Measurements from ENCODE around the gene TBKBP1. TPM values are rescaled to one million over a fixed set of nuclear protein-coding genes. Genes with fewer than 3 reads are reported as not detected.

The TBKBP1 gene
- total RNA-seq, 1 donor from 2014 or later = 6.3 TPM

DNA sequence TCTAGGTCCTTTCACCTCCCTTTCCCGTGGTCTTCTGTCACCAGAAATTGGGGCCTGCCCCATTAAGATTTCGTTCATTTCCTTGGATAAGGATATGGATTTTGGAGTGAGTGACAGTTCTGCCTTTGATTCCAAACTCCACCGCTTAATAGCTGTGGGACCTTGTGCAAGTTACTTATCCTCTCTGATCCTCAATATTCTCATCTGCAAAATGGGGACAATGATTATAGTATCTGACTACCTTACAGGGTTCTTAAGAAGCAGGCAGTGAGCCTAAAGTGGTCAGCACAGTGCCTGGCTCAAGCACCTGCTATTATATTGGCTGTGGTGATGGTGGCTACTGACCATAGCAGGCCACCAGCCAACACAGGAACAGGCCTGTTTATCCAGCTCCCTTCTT is 15.6 kb downstream of the TBKBP1 start:
- peaks cover 1% of the 10 kb centered on the region for H3K36me3 ChIP-seq (ENCODE audit: control insufficient read depth, insufficient read depth, low read length)
- no peak overlapping the region for H3K4me3 ChIP-seq (ENCODE audit: low read depth, low read length)
- DNase-seq (ENCODE audit: low read depth) = no peak
- TF ChIP-seq, protein P1, sequence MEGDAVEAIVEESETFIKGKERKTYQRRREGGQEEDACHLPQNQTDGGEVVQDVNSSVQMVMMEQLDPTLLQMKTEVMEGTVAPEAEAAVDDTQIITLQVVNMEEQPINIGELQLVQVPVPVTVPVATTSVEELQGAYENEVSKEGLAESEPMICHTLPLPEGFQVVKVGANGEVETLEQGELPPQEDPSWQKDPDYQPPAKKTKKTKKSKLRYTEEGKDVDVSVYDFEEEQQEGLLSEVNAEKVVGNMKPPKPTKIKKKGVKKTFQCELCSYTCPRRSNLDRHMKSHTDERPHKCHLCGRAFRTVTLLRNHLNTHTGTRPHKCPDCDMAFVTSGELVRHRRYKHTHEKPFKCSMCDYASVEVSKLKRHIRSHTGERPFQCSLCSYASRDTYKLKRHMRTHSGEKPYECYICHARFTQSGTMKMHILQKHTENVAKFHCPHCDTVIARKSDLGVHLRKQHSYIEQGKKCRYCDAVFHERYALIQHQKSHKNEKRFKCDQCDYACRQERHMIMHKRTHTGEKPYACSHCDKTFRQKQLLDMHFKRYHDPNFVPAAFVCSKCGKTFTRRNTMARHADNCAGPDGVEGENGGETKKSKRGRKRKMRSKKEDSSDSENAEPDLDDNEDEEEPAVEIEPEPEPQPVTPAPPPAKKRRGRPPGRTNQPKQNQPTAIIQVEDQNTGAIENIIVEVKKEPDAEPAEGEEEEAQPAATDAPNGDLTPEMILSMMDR (IDR thresholded peaks at IDR 0.05; ENCODE audit: insufficient read depth, low read length, severe bottlenecking) = no peak
- peaks cover 14% of the 10 kb centered on the region for H3K27me3 ChIP-seq (ENCODE audit: control insufficient read depth, insufficient read depth, low read length)
- FAIRE-seq = no peak

DNA sequence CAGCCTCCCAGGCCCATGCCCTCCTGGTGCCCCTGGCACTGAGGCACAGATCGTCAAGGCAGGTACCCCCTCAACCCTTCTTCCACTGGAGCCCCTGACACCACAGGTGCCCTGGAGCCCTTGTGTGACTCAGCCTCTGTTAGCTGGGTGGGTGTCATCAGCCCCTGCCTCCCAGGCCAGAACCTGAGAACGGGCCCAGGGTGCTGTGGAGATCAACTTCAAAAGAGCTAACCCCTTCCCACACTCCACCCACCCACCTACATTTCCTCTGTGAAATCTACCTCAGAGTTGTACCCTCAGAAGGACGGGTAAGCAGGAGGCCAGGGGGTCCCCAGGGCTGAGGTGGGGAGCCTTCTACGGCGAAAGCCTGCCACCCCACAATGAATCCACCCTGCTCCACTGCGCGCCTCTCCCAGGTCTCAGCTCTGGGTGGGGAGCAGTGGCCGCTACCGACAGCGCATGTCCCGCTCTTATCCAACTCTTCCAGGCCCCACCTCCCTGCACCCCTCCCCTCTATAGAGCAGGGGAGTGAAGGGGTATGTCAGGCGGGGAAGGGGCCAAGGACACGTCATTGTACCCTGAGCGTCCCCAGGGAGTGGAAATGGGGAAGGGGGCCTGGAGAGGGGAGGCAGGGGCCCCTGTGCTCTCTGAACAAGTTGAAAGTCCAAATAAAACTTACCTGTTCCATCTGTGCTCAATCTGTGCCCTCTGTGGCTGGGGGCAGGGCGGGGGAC is 17.6 kb downstream of the TBKBP1 start:
- no peak for FAIRE-seq
- peaks cover 1% of the 10 kb centered on the region for H3K36me3 ChIP-seq (ENCODE audit: control insufficient read depth, insufficient read depth, low read length)
- no peak for DNase-seq (ENCODE audit: low read depth)
- TF ChIP-seq, protein P1 (IDR thresholded peaks at IDR 0.05; ENCODE audit: insufficient read depth, low read length, severe bottlenecking) = no peak
- peaks cover 14% of the 10 kb centered on the region for H3K27me3 ChIP-seq (ENCODE audit: control insufficient read depth, insufficient read depth, low read length)
- no peak overlapping the region for H3K4me3 ChIP-seq (ENCODE audit: low read depth, low read length)

DNA sequence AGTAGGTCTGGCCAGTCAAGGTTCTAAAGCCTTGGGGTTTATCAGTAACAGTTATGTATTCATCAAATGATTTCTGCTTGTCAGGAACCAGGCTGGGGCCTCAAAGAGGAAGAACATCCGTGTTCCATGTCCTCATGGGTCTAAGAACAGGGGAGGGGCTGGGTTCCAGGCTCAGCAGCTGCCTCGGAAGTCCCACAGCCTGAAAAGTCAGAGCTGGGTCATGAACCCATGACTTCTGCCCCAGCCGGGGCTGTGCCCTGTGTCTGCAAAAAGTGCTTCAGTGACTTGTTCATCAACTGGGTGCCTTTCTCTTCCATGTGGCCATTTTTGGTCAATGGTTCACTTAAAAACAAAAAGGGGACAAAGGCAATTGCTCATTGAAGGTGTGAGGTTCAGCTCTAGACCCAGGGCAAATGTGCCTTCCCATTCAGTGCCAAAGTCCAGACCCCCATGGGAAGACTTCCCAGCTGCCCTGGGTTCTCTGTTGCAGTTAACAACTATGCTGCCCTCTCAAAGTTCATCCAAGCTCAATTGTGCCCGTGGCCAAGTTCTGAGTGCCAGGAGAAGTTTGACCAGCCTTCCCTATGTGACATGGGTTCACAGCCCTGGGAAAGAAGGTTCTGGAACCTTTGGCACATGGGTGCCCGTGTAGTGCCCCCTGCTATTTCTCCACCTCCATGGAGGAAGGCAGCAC is 18.5 kb downstream of the TBKBP1 start:
- H3K36me3 ChIP-seq (ENCODE audit: control insufficient read depth, insufficient read depth, low read length) = peaks cover 1% of the 10 kb centered on the region
- H3K27me3 ChIP-seq (ENCODE audit: control insufficient read depth, insufficient read depth, low read length) = peaks cover 15% of the 10 kb centered on the region
- TF ChIP-seq, protein P1 (IDR thresholded peaks at IDR 0.05; ENCODE audit: insufficient read depth, low read length, severe bottlenecking) = no peak
- FAIRE-seq = no peak
- DNase-seq (ENCODE audit: low read depth) = no peak
- no peak overlapping the region for H3K4me3 ChIP-seq (ENCODE audit: low read depth, low read length)

DNA sequence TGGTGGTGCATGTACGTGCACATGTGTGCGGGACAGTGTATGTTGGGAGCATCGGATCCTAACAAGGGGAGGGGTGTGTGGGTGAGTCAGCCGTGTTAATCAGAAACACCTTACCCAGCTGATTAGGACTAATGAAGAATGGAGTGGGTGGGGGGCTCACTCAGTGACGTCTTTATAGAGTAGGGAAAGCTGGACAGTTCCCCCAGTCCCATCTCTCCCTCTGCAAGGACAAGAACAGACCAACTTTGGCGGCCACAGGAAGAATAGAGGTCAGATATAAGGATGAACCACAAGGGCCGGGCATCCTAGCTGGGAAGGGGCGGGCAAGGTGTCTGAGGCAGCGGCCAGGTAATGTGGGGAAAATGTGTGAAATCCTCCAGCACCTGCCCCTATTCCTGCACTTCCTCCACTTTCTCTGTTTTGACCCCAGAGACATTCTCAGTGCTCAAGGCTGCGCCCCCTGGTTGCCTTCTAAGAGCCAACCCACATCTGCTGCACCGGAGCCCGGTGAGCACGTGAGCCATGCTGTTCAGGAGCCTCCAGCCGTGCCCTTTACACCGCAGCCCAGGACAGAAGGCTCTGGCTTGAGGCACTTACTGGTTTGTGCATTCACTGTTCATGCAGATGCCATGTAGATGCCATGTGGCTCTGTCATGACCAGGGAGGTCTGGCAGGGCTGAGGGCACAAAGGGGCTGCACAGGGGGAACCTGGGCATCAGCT is 20.2 kb downstream of the TBKBP1 start:
- FAIRE-seq = no peak
- Histone ChIP-seq H3K27me3 (ENCODE audit: control insufficient read depth, insufficient read depth, low read length) (peaks cover 17% of the 10 kb centered on the region), H3K4me3 (ENCODE audit: low read depth, low read length) (no peak overlapping the region), H3K36me3 (ENCODE audit: control insufficient read depth, insufficient read depth, low read length) (peaks cover 1% of the 10 kb centered on the region)
- no peak for DNase-seq (ENCODE audit: low read depth)
- TF ChIP-seq, protein P1 (IDR thresholded peaks at IDR 0.05; ENCODE audit: insufficient read depth, low read length, severe bottlenecking) = no peak

DNA sequence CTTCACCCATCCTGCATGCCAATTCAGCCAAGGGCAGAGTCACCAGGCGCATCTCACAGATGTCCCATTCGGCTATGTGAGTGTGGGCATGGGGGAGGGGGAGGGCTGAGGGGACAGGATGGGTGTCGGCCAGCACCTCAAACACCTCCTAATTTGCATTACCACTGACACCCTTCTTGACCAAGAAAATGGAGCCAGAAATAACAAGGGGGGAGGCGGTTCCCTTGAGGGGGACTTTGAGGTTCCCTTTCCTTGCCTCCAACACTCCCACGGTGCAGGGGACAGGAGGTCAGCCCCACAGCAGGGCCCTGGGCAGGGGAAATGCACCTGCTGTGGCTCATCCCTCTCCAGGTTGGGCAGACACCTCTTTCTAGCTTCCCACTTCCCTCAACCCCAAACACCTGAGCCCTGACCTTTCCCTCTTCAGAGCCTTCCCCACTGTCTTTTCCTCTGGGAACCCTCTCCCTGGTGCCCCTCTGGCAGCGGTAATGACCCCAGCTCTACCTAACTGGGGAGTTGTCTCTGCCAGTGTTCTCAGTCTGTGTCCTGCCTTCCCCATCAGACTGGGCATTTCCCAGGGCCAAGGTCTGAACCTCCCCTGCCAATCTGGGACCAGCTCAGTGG is 20.9 kb downstream of the TBKBP1 start:
- TF ChIP-seq, protein P1 (IDR thresholded peaks at IDR 0.05; ENCODE audit: insufficient read depth, low read length, severe bottlenecking) = no peak
- no peak for FAIRE-seq
- peaks cover 23% of the 10 kb centered on the region for H3K27me3 ChIP-seq (ENCODE audit: control insufficient read depth, insufficient read depth, low read length)
- peaks cover 1% of the 10 kb centered on the region for H3K36me3 ChIP-seq (ENCODE audit: control insufficient read depth, insufficient read depth, low read length)
- H3K4me3 ChIP-seq (ENCODE audit: low read depth, low read length) = no peak overlapping the region
- no peak for DNase-seq (ENCODE audit: low read depth)
